Lower leg skin (tissue), 3 donors: ENCODE results near the gene NWD2.

Experiments
- CTCF ChIP-seq, 3 donors: fragments of 450-650 bp; IDR thresholded peaks; one replicate each; pipeline ENCODE4 v1.5.1; 2016; ENCODE audit warnings: antibody characterized with exemption in 3 of 3, mild to moderate bottlenecking in 3 of 3, moderate library complexity in 2 of 3
- POLR2A ChIP-seq, 2 donors: fragments of 450-650 bp; IDR thresholded peaks; one replicate each; pipeline ENCODE4 v1.6.1; 2016 to 2017; ENCODE audit warnings: antibody characterized with exemption in 2 of 2, mild to moderate bottlenecking in 1 of 2, moderate library complexity in 1 of 2

- TF ChIP-seq CTCF (IDR thresholded peaks at IDR 0.05) (no peak), POLR2A (IDR thresholded peaks at IDR 0.05) (no peak)
Measured at GRCh38 chr4:37465845-37466244, 221.3 kb downstream of the NWD2 start.
